GM12872 (cell line): ENCODE data around the gene CDK14.

Experiments
- CTCF ChIP-seq: IDR thresholded peaks from 3 replicates; pipeline ENCODE4 v1.5.1; 2011; ENCODE audit warnings: low read depth, mild to moderate bottlenecking, low read length, moderate library complexity; ENCODE audit not compliant: insufficient read depth

CDK14 gene

DNA sequence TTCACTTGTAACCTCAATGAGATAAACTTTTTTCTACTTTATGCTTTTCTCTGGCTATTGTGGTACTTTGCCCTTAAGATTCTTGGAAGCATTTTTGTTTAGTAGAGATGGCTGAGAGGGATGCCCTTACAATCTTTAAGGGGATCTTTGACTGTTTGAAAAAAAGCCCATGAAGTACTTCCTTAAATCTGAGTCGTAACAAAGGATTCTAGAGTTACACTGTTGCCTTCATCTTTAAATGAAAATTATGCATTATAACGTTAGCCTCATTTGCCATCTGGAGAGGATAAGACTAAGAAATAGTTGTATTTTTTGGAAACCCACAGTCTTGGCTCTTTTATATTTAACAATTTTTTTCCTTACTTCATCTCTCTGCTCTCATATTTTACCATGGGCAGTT is 630.3 kb downstream of the CDK14 start:
- TF ChIP-seq CTCF, result no peak

DNA sequence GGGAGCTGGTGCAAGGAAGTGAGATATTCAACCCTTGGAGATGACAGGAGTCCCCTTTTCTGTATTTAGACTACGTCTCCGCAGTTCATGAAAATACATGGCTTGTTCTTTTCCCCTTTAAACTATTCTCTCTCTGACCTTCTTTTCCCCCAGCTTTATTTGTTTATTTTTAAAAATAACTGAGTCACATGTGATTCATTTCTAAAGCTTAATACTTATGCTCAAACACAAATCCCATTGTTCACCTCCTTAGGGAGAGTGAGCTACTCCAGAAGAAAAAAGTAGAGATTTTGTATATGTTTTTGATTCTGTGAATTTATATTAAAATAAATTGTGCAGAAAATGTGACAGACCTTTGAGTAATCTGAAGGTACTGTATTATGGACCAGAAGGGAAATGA is 632.2 kb downstream of the CDK14 start:
- TF ChIP-seq CTCF, result no peak

GRCh38 chr7:91228927-91229558 is 632.9 kb downstream of the CDK14 start:
- no peak for TF ChIP-seq CTCF

GRCh38 chr7:91230100-91230499 is 634.0 kb downstream of the CDK14 start:
- TF ChIP-seq CTCF, result no peak

- no peak for TF ChIP-seq CTCF
Measured at GRCh38 chr7:91230503-91230902, 634.4 kb downstream of the CDK14 start.

DNA sequence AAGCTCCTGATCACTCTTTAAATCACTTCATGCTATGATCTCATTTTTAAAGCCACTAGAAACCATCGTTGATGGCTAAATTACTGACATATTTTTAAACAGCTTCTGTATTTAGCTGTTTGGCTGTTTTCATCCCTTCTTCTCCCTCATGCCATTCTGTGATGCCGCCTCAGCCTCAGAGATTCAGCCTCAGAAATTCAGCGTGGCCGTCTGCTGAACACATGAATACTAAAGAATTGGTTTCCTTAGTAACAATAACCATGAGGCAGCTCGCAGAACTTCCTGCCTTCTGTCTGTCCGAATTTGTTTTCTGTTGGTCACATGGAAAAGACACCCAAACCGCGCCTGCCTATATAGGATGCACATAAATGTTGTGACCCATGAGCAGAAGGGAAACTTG is 637.1 kb downstream of the CDK14 start:
- TF ChIP-seq CTCF, result no peak

DNA sequence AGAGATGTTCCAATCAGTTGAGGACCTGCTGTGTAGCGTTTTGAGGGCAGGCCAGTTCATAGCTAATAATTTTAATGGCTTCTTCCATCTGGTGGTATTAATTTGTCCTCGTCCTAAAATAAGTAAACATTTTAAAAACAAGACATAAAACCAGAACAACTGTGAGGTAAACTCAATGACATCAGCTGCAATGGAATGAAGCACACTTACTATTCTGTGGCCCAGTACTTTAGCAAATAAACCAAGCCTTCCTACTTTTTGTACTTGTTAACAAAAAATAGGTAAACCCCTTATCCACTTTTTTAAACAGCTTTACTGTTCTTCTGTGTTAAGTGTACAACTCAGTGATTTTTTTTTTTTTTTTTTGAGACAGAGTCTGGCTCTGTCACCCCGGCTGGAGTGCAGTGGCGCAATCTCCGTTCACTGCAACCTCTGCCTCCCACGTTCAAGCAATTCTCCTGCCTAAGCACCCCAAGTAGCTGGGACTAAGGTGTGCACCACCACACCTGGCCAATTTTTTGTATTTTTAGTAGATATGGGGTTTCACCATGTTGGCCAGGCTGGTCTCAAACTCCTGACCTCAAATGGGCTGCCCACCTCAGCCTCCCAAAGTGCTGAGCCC is 639.2 kb downstream of the CDK14 start:
- TF ChIP-seq CTCF, result no peak
